K562 (cell line): Measurements from ENCODE around the gene PLEKHA6. TPM values are rescaled to one million over a fixed set of nuclear protein-coding genes. Genes with fewer than 3 reads are reported as not detected.
A peak's percentile ranks its signal among the peaks of the same experiment; 100 is the strongest.

Experiments
- ATAC-seq: fragments of 200-7000 bp; cut with Tn5 transposase; 3 replicates; pipeline ENCODE4 v1.9.1; 2020; ENCODE audit warnings: moderate library complexity
- BruUV-seq: library from RNA; stranded (reverse); fragments of 400-500 nt; replicated peaks from 2 replicates; lab custom pipeline; 2021; lab: Mats Ljungman, UMichigan
- CTCF ChIA-PET: fragments of 300-600 bp; formaldehyde crosslinking; extraction: SDS; loops from one replicate; lab custom pipeline; 2021; ENCODE audit warnings: low intra/inter-chr PET ratio; lab: Yijun Ruan, JAX
- POLR2A ChIA-PET: fragments of 300-600, 350-650 bp; sonication (Branson Sonifier 250); formaldehyde crosslinking; extraction: SDS; loops from one replicate; lab custom pipeline; 2021; ENCODE audit warnings: antibody characterized with exemption, inconsistent platforms; lab: Yijun Ruan, JAX
- DNase-seq, 4 experiments: peaks; one replicate each; pipeline versions ENCODE4 v3.0.0 to v3.0.0-alpha.2; 2011 to 2018; ENCODE audit warnings: low spot score in 3 of 4, mixed read lengths in 3 of 4; ENCODE audit errors: extremely low read depth in 1 of 4
- FAIRE-seq: peaks from 2 replicates; lab custom pipeline; 2011; peaks lifted over from hg19 to GRCh38; lab: Jason Lieb, UNC
- H2AFZ ChIP-seq: 2 replicates; pipeline ENCODE4 v1.6.0; 2011; ENCODE audit warnings: low read depth, low read length, control low read depth, inconsistent platforms
- H3K27ac ChIP-seq: fragments of 200-600 bp; 3 replicates; pipeline ENCODE4 v1.8.0; 2011; ENCODE audit warnings: low read depth, mild to moderate bottlenecking, control low read depth, inconsistent platforms, low read length, moderate library complexity, mixed read lengths; ENCODE audit errors: extremely low read depth
- H3K27me3 ChIP-seq, 2 experiments: fragments of 300-600 bp in 1 of 2; 2 replicates in 1 of 2; 3 replicates in 1 of 2; pipeline versions ENCODE4 v1.6.0 to v1.8.0; 2011; ENCODE audit warnings: inconsistent platforms in 2 of 2, low read length in 2 of 2, mild to moderate bottlenecking in 1 of 2, mixed read lengths in 1 of 2, moderate library complexity in 1 of 2; ENCODE audit not compliant: control insufficient read depth in 2 of 2, insufficient read depth in 2 of 2
- H3K36me3 ChIP-seq: fragments of 300-600 bp; 3 replicates; pipeline ENCODE4 v1.8.0; 2011; ENCODE audit warnings: mild to moderate bottlenecking, low read length, inconsistent platforms; ENCODE audit not compliant: control insufficient read depth, insufficient read depth
- H3K4me1 ChIP-seq, 2 experiments: fragments of 200-600 bp in 1 of 2; replicated peaks in 1 of 2; 2 replicates in 1 of 2; 3 replicates in 1 of 2; pipeline versions ENCODE4 v1.5.1 to v1.8.0; 2011; ENCODE audit warnings: inconsistent platforms in 2 of 2, low read length in 2 of 2, mild to moderate bottlenecking in 1 of 2, mixed read lengths in 1 of 2, moderate library complexity in 1 of 2; ENCODE audit not compliant: control insufficient read depth in 2 of 2, insufficient read depth in 2 of 2
- H3K4me2 ChIP-seq: 2 replicates; pipeline ENCODE4 v1.6.1; 2011; ENCODE audit warnings: low read length, control low read depth, inconsistent platforms, mixed read lengths; ENCODE audit not compliant: insufficient read depth
- H3K4me3 ChIP-seq: fragments of 200-600 bp; sonication (generic), shearing (Covaris generic); 2 replicates; pipeline ENCODE4 v1.5.1; 2016; ENCODE audit warnings: control low read depth, inconsistent platforms
- H3K79me2 ChIP-seq: fragments of 200-600 bp; 3 replicates; pipeline ENCODE4 v1.8.0; 2011; ENCODE audit warnings: low read length, inconsistent platforms; ENCODE audit not compliant: control insufficient read depth, insufficient read depth
- H3K9ac ChIP-seq, 2 experiments: 2 replicates each; pipeline versions ENCODE4 v1.6.0 to v1.6.1; 2011; ENCODE audit warnings: low read depth in 2 of 2, low read length in 2 of 2, control low read depth in 1 of 2, inconsistent platforms in 1 of 2, mild to moderate bottlenecking in 1 of 2, mixed read lengths in 1 of 2; ENCODE audit not compliant: insufficient read depth in 1 of 2
- H3K9me1 ChIP-seq: one replicate; pipeline ENCODE4 v1.6.0; 2011; ENCODE audit warnings: inconsistent platforms, mild to moderate bottlenecking, low read length, moderate library complexity; ENCODE audit not compliant: control insufficient read depth, insufficient read depth
- H3K9me3 ChIP-seq: replicated peaks from 2 replicates; pipeline ENCODE4 v1.5.1; 2011; ENCODE audit warnings: low read depth, low read length, inconsistent platforms; ENCODE audit not compliant: control insufficient read depth, insufficient read depth
- H4K20me1 ChIP-seq: replicated peaks from 2 replicates; pipeline ENCODE4 v1.6.1; 2011; ENCODE audit warnings: low read length, inconsistent platforms, mixed read lengths; ENCODE audit not compliant: control insufficient read depth, insufficient read depth
- BDP1 ChIP-seq: IDR thresholded peaks from 3 replicates; pipeline ENCODE4 v1.6.1; 2011; ENCODE audit not compliant: insufficient read length, insufficient read depth
- DACH1 ChIP-seq: fragments of 450-650 bp; IDR thresholded peaks from 2 replicates; pipeline ENCODE4 v1.6.1; 2018; ENCODE audit not compliant: partially characterized antibody
- KAT2B ChIP-seq: IDR thresholded peaks from one replicate; pipeline ENCODE4 v1.6.1; 2012; ENCODE audit warnings: low read depth, mild to moderate bottlenecking, control low read depth, inconsistent platforms, low read length, moderate library complexity
- KDM5B ChIP-seq: fragments of 200-600 bp; sonication (generic); IDR thresholded peaks from 2 replicates; pipeline ENCODE4 v1.6.1; 2012; ENCODE audit warnings: low read depth, mild to moderate bottlenecking, moderate library complexity, low read length, control low read depth, inconsistent platforms; ENCODE audit not compliant: insufficient replicate concordance
- MBD2 ChIP-seq: sonication (generic); IDR thresholded peaks from 2 replicates; pipeline ENCODE4 v1.6.1; 2016; ENCODE audit warnings: low read depth, borderline replicate concordance
- NCOR1 ChIP-seq: fragments of 450-650 bp; IDR thresholded peaks from 2 replicates; pipeline ENCODE4 v1.6.1; 2016; ENCODE audit warnings: mild to moderate bottlenecking, moderate library complexity
- PCBP2 ChIP-seq: fragments of 200-400 bp; formaldehyde crosslinking; IDR thresholded peaks from 2 replicates; pipeline ENCODE4 v1.6.1; 2018; ENCODE audit warnings: low read length, low read depth, mild to moderate bottlenecking, moderate library complexity; ENCODE audit not compliant: poor library complexity, severe bottlenecking
- PKNOX1 ChIP-seq: fragments of 450-650 bp; IDR thresholded peaks from 2 replicates; pipeline ENCODE4 v1.6.1; 2016
- PTBP1 ChIP-seq: fragments of 200-400 bp; formaldehyde crosslinking; IDR thresholded peaks from 2 replicates; pipeline ENCODE4 v1.6.1; 2017; ENCODE audit warnings: low read depth, low read length
- SMAD4 ChIP-seq: fragments of 250-450 bp; sonication (Bioruptor Pico); conservative IDR thresholded peaks from 2 replicates; pipeline ENCODE4 v1.8.0; 2021; ENCODE audit warnings: inconsistent platforms, mild to moderate bottlenecking, moderate library complexity
- SNRNP70 ChIP-seq: fragments of 200-400 bp; formaldehyde crosslinking; optimal IDR thresholded peaks from 2 replicates; pipeline ENCODE3; 2017; ENCODE audit warnings: low read depth, low read length
- YY1 ChIP-seq, 3 experiments: IDR thresholded peaks; 2 replicates each; pipeline ENCODE4 v1.6.1; 2011; ENCODE audit warnings: low read length in 2 of 3, mild to moderate bottlenecking in 2 of 3, moderate library complexity in 2 of 3, borderline replicate concordance in 1 of 3, control low read depth in 1 of 3, low read depth in 1 of 3; ENCODE audit not compliant: insufficient read depth in 3 of 3, insufficient replicate concordance in 2 of 3, control insufficient read depth in 1 of 3, insufficient read length in 1 of 3; ENCODE audit errors: extremely low read depth in 1 of 3
- ZBTB5 ChIP-seq: fragments of 450-650 bp; IDR thresholded peaks from 2 replicates; pipeline ENCODE4 v1.6.1; 2017; ENCODE audit warnings: antibody characterized with exemption
- ZNF584 ChIP-seq: fragments of 200-800 bp; sonication (Bioruptor generic); IDR thresholded peaks from 2 replicates; pipeline ENCODE4 v1.6.1; 2016; ENCODE audit warnings: low read depth, mild to moderate bottlenecking, missing genetic modification characterization, missing compliant biosample characterization
- WGBS: fragments of 100-300 bp; shearing (Covaris generic); methylation state at CpG from one replicate; pipeline ENCODE4 v1.1.6; 2016; ENCODE audit warnings: low coverage, mixed read lengths; ENCODE audit not compliant: insufficient coverage; ENCODE audit errors: missing lambda C conversion rate; 5-methylcytosine and 5-hydroxymethylcytosine counted together
- in situ Hi-C: fragments of 300-500 bp; cut with MboI; formaldehyde crosslinking; loops from 4 replicates; pipeline ENCODE4 v1.15.0; 2018; ENCODE audit warnings: inconsistent platforms, mixed read lengths
- intact Hi-C: fragments of 100-400 bp; cut with micrococcal nuclease; formaldehyde crosslinking; loops from 2 replicates; pipeline ENCODE4 v1.14.2; 2022
- polyA plus RNA-seq, 8 experiments: library from polyadenylated mRNA; depleted of rRNA in 4 of 8; stranded (reverse) in 5 of 8; unstranded in 3 of 8; fragments of >200 nt; fragmentation: Nextera tagmentation in 2 of 8; fragmentation: Illumina TruSeq in 1 of 8; extraction: Ambion mirVana in 2 of 8; extraction: Trizol in 1 of 8; gene quantifications; 2 replicates each; pipeline versions ENCODE4 v1.2.1 to v1.2.3, GENCODE V29; 2011 to 2014; ENCODE audit warnings: inconsistent platforms in 1 of 8, missing spikeins in 1 of 8
- total RNA-seq, 7 experiments: library from RNA; depleted of rRNA in 6 of 7; stranded (reverse); fragments of >200 nt in 6 of 7; fragmentation: Illumina TruSeq in 2 of 7; extraction: Trizol in 2 of 7; gene quantifications; 2 replicates each; pipeline versions ENCODE4 v1.2.1 to v1.2.3, GENCODE V29; 2011 to 2021; ENCODE audit warnings: low replicate concordance in 1 of 7
- TF ChIP-seq, protein P1 (sequence below): sonication (generic); formaldehyde crosslinking; IDR thresholded peaks from 2 replicates; pipeline ENCODE4 v1.8.1; 2023; ENCODE audit warnings: mild to moderate bottlenecking, missing genetic modification reagents

PLEKHA6 gene
- total and polyA plus RNA-seq, 9 of the 15 experiments (the other 6 are each of a cell fraction or from before 2014, with no cell fraction given): under 0.01 to 0.33 (median 0.01) TPM; not detected in 4

GRCh38 chr1:204350857-204351573 is 8.7 kb downstream of the PLEKHA6 start (continued):
- no peak for TF ChIP-seq ZBTB5
- peak; percentile 24; the same call in 1 of the 2 replicates for TF ChIP-seq PKNOX1
- no peak for TF ChIP-seq PTBP1
- peak in 2 of 3 experiments; percentile 78 to 86 for TF ChIP-seq YY1 (IDR thresholded peaks at IDR 0.05; ENCODE audit: borderline replicate concordance in 1 of 3, control insufficient read depth in 1 of 3, extremely low read depth in 1 of 3, insufficient read depth in 3 of 3, insufficient read length in 1 of 3, insufficient replicate concordance in 2 of 3, low read depth in 1 of 3, low read length in 2 of 3)

DNA sequence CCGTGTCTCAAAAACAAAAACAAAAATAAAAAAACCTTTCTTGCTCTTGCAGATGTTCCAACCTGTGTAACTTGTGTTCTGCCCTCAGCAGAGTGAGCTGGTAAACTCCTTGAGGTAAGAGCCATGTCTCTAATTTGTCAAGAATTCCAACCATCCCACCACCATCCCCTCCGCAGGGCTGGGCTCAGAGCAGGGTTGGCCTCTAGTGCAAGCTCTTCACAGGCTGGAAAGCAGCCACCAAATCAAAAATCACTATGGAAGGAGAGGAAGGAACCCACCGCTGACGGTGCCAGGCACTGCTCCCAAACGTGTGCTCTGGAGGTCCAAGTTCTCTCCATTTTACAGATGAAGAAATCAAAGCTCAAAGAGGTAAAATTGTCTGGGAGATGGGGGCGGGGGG is 9.4 kb downstream of the PLEKHA6 start:
- Histone ChIP-seq H3K4me3 (no peak overlapping the region), H2AFZ (no peak overlapping the region), H3K79me2 (no peaks in the 10 kb centered on the region), H3K36me3 (no peaks in the 10 kb centered on the region), H3K27ac (no peak overlapping the region), H3K4me2 (no peak overlapping the region), H4K20me1 (0 out of 2 replicates have a peak, but pooled peaks cover 3% of the 10 kb centered on the region), H3K9me1 (no peaks in the 10 kb centered on the region), H3K9ac (no peak overlapping the region), H3K27me3 (peaks cover 16 to 56% of the 10 kb centered on the region in 2 experiments), H3K9me3 (no peaks in the 10 kb centered on the region), H3K4me1 (peaks cover 0 to 5% of the 10 kb centered on the region in 2 experiments; a peak in 4 of 5 replicates)
- BruUV-seq: no TSS peak
- intact Hi-C loops: no loop called here
- no peak for FAIRE-seq
- ChIA-PET POLR2A (interaction anchor here (0.6 to 2.0 kb wide), 5 partner anchors 8 to 157 kb away, joined by 3 to 6 read pairs (median 3); no protein-coding TSS in a partner anchor), CTCF (no interaction called here)
- WGBS: 3% methylated on average over 6 of the region's 6 CpGs
- in situ Hi-C loops: no loop called here
- ATAC-seq: no peak
- no peak for DNase-seq
- TF ChIP-seq SNRNP70: no peak
- TF ChIP-seq, protein P1, sequence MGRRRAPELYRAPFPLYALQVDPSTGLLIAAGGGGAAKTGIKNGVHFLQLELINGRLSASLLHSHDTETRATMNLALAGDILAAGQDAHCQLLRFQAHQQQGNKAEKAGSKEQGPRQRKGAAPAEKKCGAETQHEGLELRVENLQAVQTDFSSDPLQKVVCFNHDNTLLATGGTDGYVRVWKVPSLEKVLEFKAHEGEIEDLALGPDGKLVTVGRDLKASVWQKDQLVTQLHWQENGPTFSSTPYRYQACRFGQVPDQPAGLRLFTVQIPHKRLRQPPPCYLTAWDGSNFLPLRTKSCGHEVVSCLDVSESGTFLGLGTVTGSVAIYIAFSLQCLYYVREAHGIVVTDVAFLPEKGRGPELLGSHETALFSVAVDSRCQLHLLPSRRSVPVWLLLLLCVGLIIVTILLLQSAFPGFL (CRISPR knock-in tag): no peak
- TF ChIP-seq NCOR1: no peak
- no peak for TF ChIP-seq SMAD4 (CRISPR knock-in tag)
- no peak for TF ChIP-seq PCBP2
- no peak for TF ChIP-seq ZNF584 (CRISPR knock-in tag)
- TF ChIP-seq KDM5B: no peak
- no peak for TF ChIP-seq MBD2
- TF ChIP-seq BDP1: no peak
- no peak for TF ChIP-seq DACH1
- no peak for TF ChIP-seq KAT2B
